Left colon (tissue), 2 donors: Measurements from ENCODE around the gene TMEM269. TPM values are rescaled to one million over a fixed set of nuclear protein-coding genes. Genes with fewer than 3 reads are reported as not detected.

ENCODE experiments used
- ATAC-seq: fragments of 200-7000 bp; cut with Tn5 transposase; one replicate; pipeline ENCODE4 v1.9.1; 2020; ENCODE audit warnings: mild to moderate bottlenecking, moderate library complexity
- DNase-seq, 2 donors: peaks; one replicate each; pipeline ENCODE4 v3.0.0-alpha.2; 2020
- intact Hi-C, 2 donors: fragments of 100-400 bp; cut with DNase I in 1 of 2; cut with micrococcal nuclease in 1 of 2; formaldehyde crosslinking; loops; one replicate each; pipeline versions ENCODE4 v1.11.2 to v1.14.0; 2022; cut with DNase I, micrococcal nuclease
- long read RNA-seq: library from polyadenylated mRNA; unstranded; transcript quantifications from one replicate; pipeline ENCODE4 v2.0.0, GENCODE V29; 2021
- total RNA-seq, 2 donors: library from RNA; stranded (reverse); fragmentation: NEBNext Ultra II Directional; extraction: Animal tissue kit (Norgen Biotek cat#: 25700); gene quantifications; one replicate each; pipeline ENCODE4 v1.2.1, GENCODE V29; 2021
- donor health status: DM: no; HTN: no; CAD: no.
- donor health status: DM: yes; HTN: yes; CAD: no.

The TMEM269 gene, protein sequence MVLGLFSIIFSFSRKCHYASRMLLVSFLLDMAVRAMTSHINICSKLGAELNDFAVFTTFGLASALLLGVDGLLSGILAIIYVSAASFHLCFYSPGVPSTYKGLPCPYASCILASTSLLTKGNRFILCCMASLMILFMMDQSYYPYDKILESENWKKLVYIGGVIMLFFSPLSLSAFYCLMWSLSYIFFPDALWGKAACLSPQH
- 1 to 10 TPM in 1 of 2 donors, under 1 TPM in 1; 0.20 to 1.6 TPM for total RNA-seq
- long read RNA-seq: 0 reads

DNA sequence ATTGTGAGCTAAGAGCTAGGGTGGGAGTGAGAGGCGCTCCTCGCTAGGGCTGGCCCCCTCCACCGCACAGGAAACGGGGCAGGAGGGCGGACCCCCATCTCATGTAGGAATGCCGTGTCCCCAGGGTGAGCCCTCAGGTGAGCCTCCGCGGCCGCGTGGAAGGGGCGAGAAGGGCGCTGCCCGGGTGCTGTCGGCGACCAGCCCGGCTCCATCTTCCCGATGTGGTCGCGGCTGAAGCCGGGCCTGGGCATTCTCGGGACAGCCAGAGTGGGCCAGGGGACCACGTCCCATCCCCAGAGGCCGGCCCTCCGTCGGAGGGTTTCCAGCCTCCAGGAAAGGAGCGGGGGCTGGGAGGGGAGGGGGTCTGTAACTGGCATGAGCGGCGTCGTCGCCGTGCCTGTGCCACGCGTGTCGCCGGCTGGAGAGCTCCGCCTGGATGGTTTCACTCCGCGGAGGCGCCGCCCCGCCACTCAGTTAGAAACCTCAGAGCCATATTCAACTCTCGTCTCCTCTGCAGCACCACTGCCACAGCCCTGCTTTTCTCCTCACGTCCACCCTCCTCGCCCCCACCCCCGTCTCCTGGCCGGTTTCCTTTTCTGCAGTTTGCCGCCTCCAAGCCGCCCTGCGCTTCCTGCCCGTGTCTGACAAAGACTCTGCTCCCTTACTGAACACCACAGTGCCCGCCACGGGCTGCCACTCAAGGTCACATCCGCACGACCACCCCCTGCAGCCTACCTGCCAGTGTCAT lies at the start of gene TMEM269:
TSS of gene TMEM269 (plus strand) at position 46 of the 748 bp plus-strand sequence. CDS start 4,903 bp downstream, outside the sequence.
- intact Hi-C loops: no loop called here
- DNase-seq: peak in 1 of 2 donors; percentile 25

DNA sequence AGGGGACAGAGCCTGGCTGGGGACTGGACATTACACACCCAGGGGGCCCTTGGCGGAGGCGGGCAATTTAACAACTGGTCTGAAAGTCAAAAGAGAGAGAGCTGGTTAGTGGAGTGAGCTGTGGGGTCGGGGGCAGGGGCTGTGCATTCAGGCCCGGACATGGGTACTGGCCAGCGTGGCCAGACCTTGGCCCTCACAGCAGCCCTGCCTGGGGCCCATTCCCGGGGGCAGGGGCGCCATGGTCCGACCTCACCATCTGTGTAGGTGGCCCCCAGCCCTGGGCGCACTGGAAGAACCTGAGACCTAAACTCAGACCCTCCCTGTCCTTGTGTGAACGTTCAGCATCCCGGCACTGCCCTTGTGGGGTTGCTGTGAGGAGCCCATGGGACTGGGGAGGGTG lies 49.7 kb upstream of the TMEM269 start:
- DNase-seq (no peak), ATAC-seq (no peak)
- intact Hi-C loops: no loop called here

More for the DNA sequence above, at the start of gene TMEM269:
- ATAC-seq: peak; percentile 61

DNA sequence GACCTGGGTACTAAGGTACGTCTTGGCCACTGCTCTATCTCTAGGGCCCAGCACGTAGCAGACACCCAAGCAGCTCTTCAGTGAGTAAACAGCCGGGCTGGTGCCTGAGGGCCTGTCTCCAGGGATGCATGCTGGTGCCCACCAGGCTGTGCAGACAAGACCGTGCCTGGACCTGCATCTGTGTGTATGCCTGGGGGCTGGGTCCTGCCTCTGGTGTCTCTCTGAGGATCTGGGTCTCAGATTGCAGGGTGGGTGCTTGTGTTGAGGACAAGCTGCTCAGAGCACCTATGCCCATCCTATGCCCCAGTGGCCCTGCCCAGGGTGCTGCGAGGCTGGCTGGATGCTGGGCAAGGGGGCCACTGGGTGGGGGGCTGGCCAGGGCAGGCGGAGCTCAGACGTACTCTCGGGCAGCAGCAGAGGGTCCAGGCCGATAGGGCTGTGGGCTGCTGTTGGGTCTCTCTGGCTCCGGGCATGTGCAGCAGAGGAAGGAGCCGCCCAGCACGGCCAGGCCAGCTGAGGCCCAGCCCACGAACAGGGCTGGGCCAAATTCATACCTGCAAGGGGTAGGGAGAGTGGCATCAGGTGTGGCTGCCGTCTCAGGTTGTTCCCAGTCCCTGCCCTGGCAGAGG lies 49.2 kb upstream of the TMEM269 start:
- ATAC-seq: peak; percentile 81
- peak; percentile 47 to 48 for DNase-seq
- intact Hi-C loops: no loop called here

DNA sequence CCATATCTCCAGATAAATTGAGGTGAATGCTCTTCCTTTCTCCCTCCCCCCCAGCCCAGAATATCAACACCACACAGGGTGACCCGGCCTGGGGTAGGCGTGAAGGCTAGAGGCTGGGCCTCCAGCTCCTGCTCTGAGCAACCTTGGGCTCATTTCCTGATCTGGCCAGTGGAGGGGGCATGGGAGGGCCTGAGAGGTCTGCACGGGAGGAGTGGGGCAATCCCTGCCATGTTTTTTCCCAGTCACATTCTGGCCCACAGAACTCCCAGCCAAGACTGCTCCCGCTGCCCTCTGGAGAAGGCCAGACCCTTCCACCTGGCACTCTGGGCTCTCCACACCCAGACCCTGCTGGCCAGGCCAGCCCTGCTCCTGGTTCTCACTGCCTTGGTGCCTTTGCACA lies 48.6 kb upstream of the TMEM269 start:
- peak; percentile 76 for ATAC-seq
- peak; percentile 52 to 72 for DNase-seq
- intact Hi-C loops: no loop called here

DNA sequence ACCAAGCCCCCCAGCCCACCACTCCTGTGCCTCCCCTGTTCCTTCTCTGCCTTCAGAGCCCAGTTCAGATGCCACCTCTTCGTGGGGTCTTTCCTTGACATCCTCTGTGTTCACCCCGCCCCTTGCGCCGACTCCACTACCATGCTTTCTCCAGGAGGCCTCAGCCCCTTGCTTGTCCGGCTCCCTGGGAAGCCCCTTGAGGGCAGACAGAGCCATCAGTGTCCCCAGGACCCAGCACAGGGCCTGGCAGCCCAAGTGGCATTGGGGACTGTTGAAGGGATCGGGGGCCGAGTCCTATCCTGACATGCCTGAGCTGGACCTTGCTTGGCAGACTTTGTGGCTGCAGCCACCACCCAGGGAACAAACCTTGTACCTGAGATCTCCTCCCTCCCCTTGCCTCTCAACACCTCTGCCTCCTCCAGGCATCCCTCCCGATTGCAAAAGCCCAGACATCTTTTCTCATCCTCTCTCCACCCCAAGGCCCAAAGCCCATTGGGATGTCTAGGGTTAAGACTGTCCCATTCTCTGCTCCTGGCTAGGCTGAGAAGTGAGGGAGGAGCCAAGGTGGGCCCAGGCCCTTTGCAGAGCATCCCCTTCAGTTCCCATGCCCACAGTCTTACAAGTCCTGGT lies 48.1 kb upstream of the TMEM269 start:
- intact Hi-C loops: no loop called here
- no peak for DNase-seq
- no peak for ATAC-seq

DNA sequence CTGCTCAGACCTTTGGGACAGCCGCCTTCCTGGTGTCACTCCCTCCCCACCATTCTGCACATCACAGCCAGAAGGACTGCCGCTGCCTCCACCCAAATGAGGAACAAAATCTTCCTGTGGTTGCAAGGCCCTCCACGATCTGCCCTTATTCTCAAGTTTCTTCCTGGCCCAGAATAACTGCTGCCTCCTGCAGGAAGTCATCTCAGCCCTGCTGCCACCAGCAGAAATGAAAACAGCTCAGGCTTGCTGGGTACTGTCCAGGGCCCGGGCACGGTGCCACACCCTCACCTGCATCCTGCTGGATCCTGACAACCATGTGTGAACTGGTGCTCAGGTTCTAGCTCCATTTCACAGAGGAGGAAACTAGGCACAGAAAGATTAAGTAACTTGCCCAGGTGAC lies 47.5 kb upstream of the TMEM269 start:
- intact Hi-C loops: no loop called here
- ATAC-seq: peak; percentile 65
- DNase-seq: peak; percentile 57 to 74

DNA sequence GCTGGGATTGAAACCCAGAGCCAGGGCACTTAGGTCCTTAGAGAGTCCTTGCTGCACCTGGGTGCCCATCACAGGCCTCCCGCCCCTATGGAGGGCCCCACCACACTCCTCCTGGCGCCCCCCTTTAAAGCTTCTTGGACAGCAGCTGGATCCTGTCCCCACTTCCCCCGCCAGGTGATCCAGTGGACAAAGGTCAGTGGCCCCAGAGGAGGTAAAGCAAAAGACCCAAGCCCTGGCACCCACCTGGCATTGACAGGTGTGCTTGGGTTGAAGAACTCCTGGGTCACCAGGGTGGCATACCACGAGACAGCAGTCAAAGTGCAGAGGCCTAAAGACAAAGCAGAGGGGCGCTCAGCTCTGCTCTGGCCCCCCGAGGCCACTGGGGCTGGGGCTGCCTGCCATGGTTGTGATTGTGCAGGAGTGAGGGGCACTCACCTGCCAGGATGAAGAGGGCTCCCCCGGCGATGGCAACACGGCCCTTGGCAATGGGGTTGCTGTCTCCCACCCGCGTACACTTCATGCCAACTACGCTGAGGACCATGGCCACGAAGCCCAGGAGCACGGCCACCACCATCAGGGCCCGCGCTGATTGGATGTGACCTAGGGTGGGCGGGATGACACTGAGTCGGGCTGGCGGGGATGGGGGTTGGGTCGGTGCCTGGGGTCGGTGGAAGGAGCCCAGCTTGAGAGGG lies 46.7 kb upstream of the TMEM269 start:
- DNase-seq (no peak), ATAC-seq (no peak)
- intact Hi-C loops: no loop called here

DNA sequence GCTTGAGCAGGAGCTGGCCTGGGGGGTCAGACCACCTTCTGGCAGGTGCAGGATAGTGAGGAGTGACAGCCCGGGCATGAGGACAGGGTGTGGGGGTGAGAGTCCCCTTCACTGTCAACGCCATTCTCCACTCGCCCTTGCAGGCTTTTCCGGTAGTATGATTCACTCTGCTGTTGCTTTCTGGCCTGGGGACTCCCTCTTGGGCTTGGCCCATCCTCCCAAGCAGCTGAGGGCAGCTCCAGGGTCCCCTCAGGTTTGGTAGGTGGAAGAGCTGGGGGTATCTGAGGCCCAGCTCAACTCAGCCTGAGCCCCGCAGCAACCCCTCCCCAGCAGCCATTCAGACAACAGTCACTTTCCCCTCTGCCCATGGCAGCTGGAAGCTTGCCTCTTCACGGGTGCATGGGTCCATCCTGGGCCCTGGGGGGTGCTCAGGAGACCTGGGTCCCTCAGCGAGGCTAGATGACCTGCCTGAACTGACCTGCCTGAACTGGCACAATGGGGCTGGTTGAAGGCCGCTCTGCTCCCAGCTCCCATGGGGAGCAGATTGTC lies 46.0 kb upstream of the TMEM269 start:
- ATAC-seq (no peak), DNase-seq (no peak)
- intact Hi-C loops: no loop called here

DNA sequence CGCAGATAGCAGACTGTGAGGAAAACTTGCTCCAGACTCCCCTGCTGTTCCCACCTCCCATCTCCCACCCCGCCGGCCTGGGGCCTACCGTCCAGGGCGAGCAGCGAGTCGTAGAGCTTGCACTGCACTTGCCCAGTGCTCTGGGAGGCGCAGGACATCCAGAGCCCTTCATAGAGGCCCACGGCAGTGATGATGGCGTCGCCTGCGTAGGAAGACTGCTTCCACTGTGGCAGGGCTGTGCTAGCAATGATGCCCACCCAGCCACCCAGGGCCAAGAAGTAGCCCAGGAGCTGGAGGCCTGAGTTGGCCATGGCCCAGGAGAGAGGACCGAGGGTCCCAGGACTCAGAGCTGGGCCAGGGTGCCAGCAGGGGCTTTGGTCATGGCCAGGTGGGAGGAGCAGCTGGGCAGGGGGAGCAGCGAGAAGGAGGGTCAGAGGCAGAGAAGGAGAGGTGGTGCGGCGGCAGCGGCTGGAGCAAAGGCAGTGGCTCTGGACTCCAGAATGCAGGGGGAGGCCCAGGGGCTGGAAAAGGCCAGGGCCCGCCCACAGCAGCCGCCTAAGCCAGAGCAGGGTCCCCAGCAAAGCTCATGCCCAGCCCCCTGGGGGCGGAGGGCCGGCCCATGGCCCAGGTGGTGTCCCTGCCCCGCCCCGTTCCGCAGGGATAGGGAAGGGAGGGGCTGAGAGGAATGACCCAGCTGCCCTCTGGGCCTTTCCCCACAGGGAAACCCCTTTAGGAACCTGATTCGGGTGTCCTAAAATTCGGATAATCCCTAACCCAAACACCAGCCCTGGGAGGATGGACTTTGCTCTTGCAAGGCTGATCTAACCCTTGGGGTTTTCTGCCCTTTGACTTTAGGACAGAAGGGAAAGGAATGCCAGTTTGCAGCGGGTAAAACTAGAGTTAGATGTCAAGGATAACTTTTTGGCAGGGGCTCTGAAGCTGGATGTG lies 44.8 kb upstream of the TMEM269 start, which contains the start of gene CLDN19:
TSS of gene CLDN19 (minus strand) at position 484 of the 948 bp plus-strand sequence. CDS start at position 311, 173 bp downstream.
- intact Hi-C loops: no loop called here
- DNase-seq (no peak), ATAC-seq (no peak)

DNA sequence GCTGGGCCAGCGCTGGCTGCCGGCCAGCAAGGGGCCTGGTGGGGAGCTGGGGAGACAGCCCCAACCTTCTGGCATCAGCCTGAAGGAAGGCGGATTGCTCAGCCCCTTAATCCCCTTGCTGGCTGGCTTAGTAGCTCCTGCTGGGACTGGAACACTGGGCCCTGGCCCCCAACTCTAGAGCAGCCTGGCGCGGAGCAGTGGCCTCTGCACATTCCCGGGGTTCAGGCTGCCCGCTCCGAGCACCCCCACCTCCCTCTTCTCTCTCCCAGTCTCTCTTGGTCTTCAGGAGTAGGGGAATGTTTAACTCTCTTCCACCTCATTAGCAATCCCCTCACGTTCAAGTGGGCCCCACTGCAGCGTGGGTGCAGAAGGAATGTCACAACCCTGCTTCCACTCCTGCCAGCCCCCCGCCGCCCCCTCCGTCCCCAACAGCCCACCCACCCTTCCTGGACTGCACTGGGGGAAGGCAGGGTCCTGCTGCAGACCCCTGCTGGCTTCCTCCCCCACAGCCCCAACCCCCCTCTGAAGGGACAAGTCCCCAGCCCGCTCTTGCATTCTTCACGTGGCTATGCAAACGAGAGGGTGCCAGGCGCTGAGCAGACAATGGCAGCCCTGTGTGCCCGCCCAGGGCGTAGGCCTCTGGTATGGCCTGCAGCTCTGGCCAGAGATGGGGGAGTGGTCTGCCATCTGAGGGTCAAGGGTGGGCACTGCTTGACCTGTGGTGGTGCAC lies 43.8 kb upstream of the TMEM269 start:
- DNase-seq (no peak), ATAC-seq (no peak)
- intact Hi-C loops: no loop called here

DNA sequence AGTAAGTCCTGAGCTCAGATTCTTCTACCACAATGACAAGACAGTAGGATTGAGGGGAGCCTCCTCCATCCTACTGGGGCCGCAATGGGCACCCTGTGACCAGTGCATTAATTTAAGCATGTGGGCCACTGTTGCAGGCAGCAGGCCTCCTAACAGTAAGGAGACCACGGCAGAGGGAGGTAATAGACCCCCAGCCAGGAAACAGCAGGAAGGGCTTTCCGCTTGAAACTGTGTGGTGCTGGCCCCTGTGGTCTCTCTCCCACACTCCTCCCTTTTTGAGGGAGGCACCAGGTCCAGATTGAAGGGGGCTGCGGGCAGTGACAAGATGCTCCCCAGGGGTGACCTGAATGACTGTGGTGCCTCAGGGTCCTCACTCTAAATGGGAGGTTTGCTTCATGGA lies 43.1 kb upstream of the TMEM269 start:
- DNase-seq (no peak), ATAC-seq (no peak)
- intact Hi-C loops: no loop called here

DNA sequence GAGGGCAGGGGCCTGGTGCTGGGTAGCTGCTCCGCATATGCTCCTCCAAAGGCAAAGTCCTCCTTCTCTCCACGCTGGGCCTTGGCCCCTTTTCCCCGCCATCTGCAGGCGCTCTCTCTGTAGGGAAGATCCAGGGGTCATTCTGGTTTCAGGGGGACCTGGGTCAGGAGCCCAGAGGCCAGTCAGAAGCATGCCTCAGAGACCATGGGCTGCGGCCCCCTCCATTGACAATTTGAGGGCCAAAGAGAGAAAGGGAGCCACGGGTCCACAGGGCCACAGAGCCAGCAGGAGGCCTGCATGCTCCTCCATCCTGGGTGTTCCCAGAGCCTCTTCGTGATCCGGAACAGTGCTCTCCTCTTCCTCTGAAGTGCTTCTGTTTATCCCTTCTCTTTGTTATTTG lies 42.6 kb upstream of the TMEM269 start:
- ATAC-seq: no peak
- intact Hi-C loops: no loop called here
- no peak for DNase-seq

DNA sequence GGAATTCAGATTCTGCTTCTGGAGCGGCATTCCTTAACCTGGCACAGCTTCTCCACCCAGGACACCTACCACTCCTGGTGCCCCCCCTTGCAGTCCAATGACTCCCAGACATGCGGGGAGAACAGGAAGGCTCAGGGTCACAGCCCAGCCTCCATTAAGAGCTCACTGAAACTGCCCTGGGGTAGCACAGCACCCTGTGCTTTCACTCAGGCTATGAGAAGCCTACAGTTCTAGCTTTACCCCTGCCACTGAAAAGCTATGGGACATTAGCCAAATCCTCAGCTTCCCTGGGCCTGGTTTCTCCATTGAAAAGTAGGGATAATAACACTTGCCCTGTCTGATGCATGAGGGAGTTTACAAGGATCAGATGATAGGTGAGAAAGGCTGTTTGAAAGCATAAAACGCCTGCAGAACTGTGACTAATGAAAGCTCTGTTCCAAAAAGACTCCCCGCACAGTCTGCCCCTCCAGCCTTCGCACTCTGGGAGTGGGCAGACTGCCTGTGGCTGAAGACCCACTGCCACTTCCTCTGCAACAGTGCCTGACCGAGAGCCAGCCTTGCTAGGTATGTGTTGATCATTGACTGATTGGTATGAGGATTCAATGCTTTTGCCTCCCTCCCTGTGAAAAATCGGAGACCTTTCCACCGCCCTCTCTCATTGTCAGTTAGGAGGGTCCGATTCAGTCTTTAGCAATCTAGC lies 42.0 kb upstream of the TMEM269 start:
- intact Hi-C loops: no loop called here
- DNase-seq: no peak
- ATAC-seq: no peak

DNA sequence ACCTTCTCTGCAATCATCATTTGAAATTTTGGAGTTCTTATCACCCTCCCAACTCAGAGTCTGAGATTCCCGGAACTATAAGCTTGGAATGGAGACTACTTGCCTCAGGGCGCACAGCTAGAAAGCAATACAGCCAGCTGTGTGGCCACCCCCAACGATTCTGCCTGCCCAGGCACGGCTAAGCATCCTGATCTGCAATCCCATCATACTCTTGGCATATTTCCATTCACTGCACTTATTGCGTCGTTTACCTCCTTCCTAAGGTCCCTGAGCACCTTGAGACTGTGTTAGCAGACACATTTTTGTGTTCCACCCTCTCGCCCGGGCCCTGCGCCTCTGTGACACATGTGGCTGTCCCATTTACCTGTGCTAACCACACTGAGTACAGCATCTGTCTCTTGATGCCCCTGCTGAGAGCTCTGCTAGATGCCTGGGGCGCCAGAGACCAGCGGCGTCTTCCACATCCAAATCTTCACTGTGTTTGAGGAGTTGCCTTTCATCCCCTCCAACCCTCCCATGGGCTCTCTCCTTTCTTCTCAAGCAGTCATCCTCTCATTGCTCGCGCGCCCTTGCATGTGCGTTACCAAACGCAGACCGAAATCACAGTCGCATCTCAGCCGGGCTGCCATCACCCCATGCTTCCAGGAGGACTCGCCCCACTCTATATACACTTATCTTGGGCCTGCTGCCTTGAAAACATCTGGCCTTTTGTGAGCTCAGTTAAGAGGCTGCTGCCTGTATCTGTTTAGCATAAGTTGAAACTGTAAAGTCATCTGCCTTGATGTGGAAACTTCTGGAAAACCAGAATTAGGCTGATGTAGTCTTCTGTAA lies 41.3 kb upstream of the TMEM269 start:
- DNase-seq (no peak), ATAC-seq (no peak)
- intact Hi-C loops: no loop called here

DNA sequence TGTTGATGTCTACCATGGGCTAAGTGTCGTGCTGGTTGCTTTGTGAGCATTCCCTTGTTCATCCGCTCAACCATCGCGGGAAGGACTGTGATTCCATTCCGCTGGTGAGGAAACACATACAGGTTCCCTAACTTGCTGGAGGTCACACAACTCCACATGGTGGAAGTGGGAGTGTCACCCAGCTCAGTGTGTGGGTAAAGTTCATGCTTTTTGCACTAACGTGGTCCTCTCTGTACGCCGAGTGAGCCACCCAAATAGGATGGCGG lies 40.7 kb upstream of the TMEM269 start:
- ATAC-seq (no peak), DNase-seq (no peak)
- intact Hi-C loops: no loop called here

DNA sequence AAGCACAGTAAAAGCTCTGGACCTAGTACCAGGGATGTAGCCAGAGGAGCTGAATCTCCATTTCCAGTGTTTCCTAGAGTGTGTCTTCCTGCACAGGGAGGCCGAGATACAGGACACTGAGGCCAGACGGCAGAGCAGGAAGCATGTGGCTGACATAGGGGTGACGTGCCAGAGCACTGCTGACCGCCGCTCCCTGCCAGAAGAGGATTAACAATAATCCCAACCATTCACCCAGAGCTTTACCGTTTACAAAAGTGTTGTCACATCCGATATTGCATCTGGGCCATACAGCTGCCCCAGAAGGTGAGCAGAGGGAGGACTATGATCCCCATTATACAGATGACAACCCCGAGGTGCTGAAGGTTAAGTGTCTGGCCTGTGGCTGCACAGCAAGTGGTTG lies 38.9 kb upstream of the TMEM269 start:
- no peak for DNase-seq
- intact Hi-C loops: no loop called here
- no peak for ATAC-seq
